Measurements from ENCODE around the gene WBP1L.

Gene WBP1L

GRCh38 chr10:102702742-102703141, 41.0 kb upstream of the WBP1L start:
- no peak overlapping the region for H3K4me3 ChIP-seq (ENCODE audit: low read depth, low read length)
- TF ChIP-seq CTCF (IDR thresholded peaks at IDR 0.05; ENCODE audit: low read depth, low read length) (no peak), MAX (IDR thresholded peaks at IDR 0.05; ENCODE audit: low read depth, low read length) (no peak), MYC (IDR thresholded peaks at IDR 0.05; ENCODE audit: low read depth, low read length) (no peak), POLR2A (IDR thresholded peaks at IDR 0.05; ENCODE audit: extremely low read depth, insufficient read length) (no peak)
- DNase-seq (ENCODE audit: low read depth) = no peak

- TF ChIP-seq MYC (IDR thresholded peaks at IDR 0.05; ENCODE audit: low read depth, low read length) = no peak
- no peak for TF ChIP-seq MAX (IDR thresholded peaks at IDR 0.05; ENCODE audit: low read depth, low read length)
- no peak for TF ChIP-seq CTCF (IDR thresholded peaks at IDR 0.05; ENCODE audit: low read depth, low read length)
- no peak for TF ChIP-seq POLR2A (IDR thresholded peaks at IDR 0.05; ENCODE audit: extremely low read depth, insufficient read length)
- no peak overlapping the region for H3K4me3 ChIP-seq (ENCODE audit: low read depth, low read length)
- no peak for DNase-seq (ENCODE audit: low read depth)
These were observed 38.8 kb upstream of the WBP1L start for GRCh38 chr10:102704915-102705314.

GRCh38 chr10:102705531-102705930, 38.2 kb upstream of the WBP1L start:
- no peak for DNase-seq (ENCODE audit: low read depth)
- no peak overlapping the region for H3K4me3 ChIP-seq (ENCODE audit: low read depth, low read length)
- no peak for TF ChIP-seq MAX (IDR thresholded peaks at IDR 0.05; ENCODE audit: low read depth, low read length)
- no peak for TF ChIP-seq CTCF (IDR thresholded peaks at IDR 0.05; ENCODE audit: low read depth, low read length)
- TF ChIP-seq POLR2A (IDR thresholded peaks at IDR 0.05; ENCODE audit: extremely low read depth, insufficient read length) = no peak
- TF ChIP-seq MYC (IDR thresholded peaks at IDR 0.05; ENCODE audit: low read depth, low read length) = no peak

- TF ChIP-seq MYC (IDR thresholded peaks at IDR 0.05; ENCODE audit: low read depth, low read length) (no peak), MAX (IDR thresholded peaks at IDR 0.05; ENCODE audit: low read depth, low read length) (no peak), POLR2A (IDR thresholded peaks at IDR 0.05; ENCODE audit: extremely low read depth, insufficient read length) (no peak), CTCF (IDR thresholded peaks at IDR 0.05; ENCODE audit: low read depth, low read length) (no peak)
- H3K4me3 ChIP-seq (ENCODE audit: low read depth, low read length) = no peak overlapping the region
- no peak for DNase-seq (ENCODE audit: low read depth)
These were observed 33.1 kb upstream of the WBP1L start for GRCh38 chr10:102710609-102711008.

- DNase-seq (ENCODE audit: low read depth) = no peak
- TF ChIP-seq MAX (IDR thresholded peaks at IDR 0.05; ENCODE audit: low read depth, low read length) (no peak), CTCF (IDR thresholded peaks at IDR 0.05; ENCODE audit: low read depth, low read length) (no peak), MYC (IDR thresholded peaks at IDR 0.05; ENCODE audit: low read depth, low read length) (no peak), POLR2A (IDR thresholded peaks at IDR 0.05; ENCODE audit: extremely low read depth, insufficient read length) (no peak)
- H3K4me3 ChIP-seq (ENCODE audit: low read depth, low read length) = no peak overlapping the region
These were observed 31.7 kb upstream of the WBP1L start for GRCh38 chr10:102712089-102712488.
